Measurements from ENCODE around the gene LTK. TPM values are rescaled to one million over a fixed set of nuclear protein-coding genes. Genes with fewer than 3 reads are reported as not detected.
"Not testable (repeated sequence)": the region's sequence is repeated elsewhere in the genome, so short reads cannot be mapped to it uniquely, and the experiment has no call there.

Gene LTK
- total RNA-seq, 1 donor from 2014 or later: 25.9 TPM

GRCh38 chr15:41474436-41474835, 39.2 kb downstream of the LTK start:
- TF ChIP-seq CTCF (IDR thresholded peaks at IDR 0.05): no peak
- no peak overlapping the region for H3K27ac ChIP-seq
- no peak for DNase-seq
- H3K36me3 ChIP-seq: peaks cover 100% of the 10 kb centered on the region
- no peak for ATAC-seq
- no peaks in the 10 kb centered on the region for H3K4me1 ChIP-seq
- no peaks in the 10 kb centered on the region for H3K27me3 ChIP-seq (ENCODE audit: low read depth)
- no peaks in the 10 kb centered on the region for H3K9me3 ChIP-seq
- intact Hi-C loops (cut with DNase I): no loop called here
- no peak overlapping the region for H3K4me3 ChIP-seq

DNA sequence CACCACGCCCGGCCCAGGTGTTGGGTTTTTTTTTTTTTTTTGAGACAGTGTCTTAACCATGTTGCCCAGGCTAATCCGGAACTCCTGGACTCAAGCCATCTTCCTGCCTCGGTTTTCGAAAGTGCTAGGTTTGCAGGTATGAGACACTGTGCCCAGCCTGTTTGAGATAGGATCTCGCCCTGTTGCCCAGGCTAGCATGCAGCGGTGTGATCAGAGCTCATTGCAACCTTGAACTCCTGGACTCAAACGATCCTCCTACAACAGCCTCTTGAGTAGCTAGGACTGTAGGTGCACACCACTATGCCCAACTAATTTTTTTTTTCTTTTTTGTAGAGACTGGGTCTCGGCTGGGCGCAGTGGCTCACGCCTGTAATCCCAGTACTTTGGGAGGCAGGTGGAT, 40.2 kb downstream of the LTK start:
- H3K4me3 ChIP-seq: no peak overlapping the region
- H3K4me1 ChIP-seq: no peaks in the 10 kb centered on the region
- DNase-seq (no peak), ATAC-seq (no peak)
- peaks cover 96% of the 10 kb centered on the region for H3K36me3 ChIP-seq
- no peaks in the 10 kb centered on the region for H3K9me3 ChIP-seq
- H3K27ac ChIP-seq: no peak overlapping the region
- H3K27me3 ChIP-seq (ENCODE audit: low read depth): no peaks in the 10 kb centered on the region
- intact Hi-C loops (cut with DNase I): no loop called here
- no peak for TF ChIP-seq CTCF (IDR thresholded peaks at IDR 0.05)

DNA sequence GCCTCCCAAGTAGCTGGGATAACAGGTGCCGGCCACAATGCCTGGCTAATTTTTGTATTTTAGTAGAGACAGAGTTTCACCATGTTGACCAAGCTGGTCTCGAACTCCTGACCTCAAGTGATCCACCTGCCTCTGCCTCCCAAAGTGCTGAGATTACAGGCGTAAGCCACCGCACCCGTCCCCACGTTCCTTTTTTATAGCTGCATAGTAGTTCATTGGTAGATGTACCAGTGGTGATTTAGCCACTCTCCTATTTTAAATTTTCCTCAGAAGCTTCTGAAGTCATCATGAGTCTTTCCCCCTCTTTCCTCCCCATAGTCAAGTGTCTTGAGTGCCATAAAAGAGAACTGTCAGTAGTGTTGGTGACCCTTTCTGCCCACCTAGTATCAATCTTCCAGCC, 44.0 kb downstream of the LTK start:
- H3K9me3 ChIP-seq; intact Hi-C loops (cut with DNase I); H3K4me3 ChIP-seq; DNase-seq; H3K27ac ChIP-seq; ATAC-seq; H3K4me1 ChIP-seq; H3K27me3 ChIP-seq (ENCODE audit: low read depth): not testable (repeated sequence)
- peaks cover 89% of the 10 kb centered on the region for H3K36me3 ChIP-seq

GRCh38 chr15:41466711-41467110, 46.9 kb downstream of the LTK start:
- Histone ChIP-seq H3K9me3 (no peaks in the 10 kb centered on the region), H3K36me3 (peaks cover 69% of the 10 kb centered on the region), H3K4me3 (no peak overlapping the region), H3K27ac (no peak overlapping the region), H3K4me1 (no peaks in the 10 kb centered on the region), H3K27me3 (ENCODE audit: low read depth) (no peaks in the 10 kb centered on the region)
- DNase-seq (no peak), ATAC-seq (no peak)
- TF ChIP-seq CTCF (IDR thresholded peaks at IDR 0.05): no peak
- intact Hi-C loops (cut with DNase I): no loop called here

DNA sequence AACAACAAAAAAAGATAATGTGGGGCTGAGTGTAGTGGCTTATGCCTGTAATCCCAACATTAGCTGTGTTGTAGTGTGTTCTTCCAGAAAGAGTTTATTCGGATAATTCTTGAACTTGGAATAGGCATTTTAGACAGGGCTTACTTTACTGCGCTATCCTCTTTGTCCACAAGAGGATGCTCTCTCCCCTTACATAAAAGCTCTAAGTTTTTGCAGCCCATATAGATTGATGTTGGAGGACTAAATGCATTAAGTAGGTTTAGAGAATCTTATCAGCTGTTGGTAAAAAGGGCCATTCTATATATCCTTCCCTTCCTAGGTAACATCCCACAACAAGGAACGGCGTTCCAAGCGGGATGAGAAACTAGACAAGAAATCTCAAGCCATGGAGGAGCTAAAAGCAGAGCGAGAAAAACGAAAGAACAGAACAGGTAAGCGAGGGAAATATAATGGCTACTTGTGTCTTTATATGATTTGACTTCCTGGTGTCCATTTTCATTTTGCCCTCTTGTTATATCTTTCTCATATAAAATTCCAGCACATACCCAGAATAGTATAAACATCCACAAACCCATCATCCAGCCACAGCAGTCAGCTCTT, 47.7 kb downstream of the LTK start:
- H3K9me3 ChIP-seq: no peaks in the 10 kb centered on the region
- H3K4me1 ChIP-seq: no peaks in the 10 kb centered on the region
- peaks cover 62% of the 10 kb centered on the region for H3K36me3 ChIP-seq
- DNase-seq (no peak), ATAC-seq (peak in 1 of 2 donors; percentile 34)
- intact Hi-C loops (cut with DNase I): no loop called here
- no peaks in the 10 kb centered on the region for H3K27me3 ChIP-seq (ENCODE audit: low read depth)
- H3K4me3 ChIP-seq: no peak overlapping the region
- peak; percentile 78 for TF ChIP-seq CTCF (IDR thresholded peaks at IDR 0.05)
- H3K27ac ChIP-seq: no peak overlapping the region

GRCh38 chr15:41464889-41465580, 48.6 kb downstream of the LTK start:
- H3K4me1 ChIP-seq: no peaks in the 10 kb centered on the region
- DNase-seq (no peak), ATAC-seq (no peak)
- no peaks in the 10 kb centered on the region for H3K9me3 ChIP-seq
- H3K4me3 ChIP-seq: no peak overlapping the region
- H3K36me3 ChIP-seq: peaks cover 53% of the 10 kb centered on the region
- no peaks in the 10 kb centered on the region for H3K27me3 ChIP-seq (ENCODE audit: low read depth)
- intact Hi-C loops (cut with DNase I): no loop called here
- TF ChIP-seq CTCF (IDR thresholded peaks at IDR 0.05): no peak
- no peak overlapping the region for H3K27ac ChIP-seq
